HFF-Myc (cell line): Measurements from ENCODE around the gene TXNDC15.
"Not testable (repeated sequence)": the region's sequence is repeated elsewhere in the genome, so short reads cannot be mapped to it uniquely, and the experiment has no call there.

Experiments used
- DNase-seq: peaks from one replicate; pipeline ENCODE4 v3.0.0-alpha.2; 2011; ENCODE audit warnings: low read depth; ENCODE audit errors: extremely low read depth
- H3K4me3 ChIP-seq: replicated peaks from 2 replicates; pipeline ENCODE4 v1.5.1; 2011; ENCODE audit warnings: low read depth, mild to moderate bottlenecking, control low read depth, low read length
- CTCF ChIP-seq: IDR thresholded peaks from 2 replicates; pipeline ENCODE4 v1.5.1; 2012; ENCODE audit warnings: mild to moderate bottlenecking, low read depth, low read length, control low read depth; ENCODE audit errors: missing control alignments

Gene TXNDC15

GRCh38 chr5:134902071-134902801 is 28.1 kb downstream of the TXNDC15 start:
- no peak overlapping the region for H3K4me3 ChIP-seq
- TF ChIP-seq CTCF, result no peak
- DNase-seq, result no peak

- H3K4me3 ChIP-seq, result peak within 1 kb of the TSS; percentile 79
- peak; percentile 60 for DNase-seq
- peak; percentile 82 for TF ChIP-seq CTCF
Measured at GRCh38 chr5:134904610-134905245, 30.6 kb downstream of the TXNDC15 start, which contains the start of gene PCBD2. PCBD2 (plus strand) TSS chr5:134905131; CDS start chr5:134905140, 9 bp downstream.

GRCh38 chr5:134905246-134905996 is 31.2 kb downstream of the TXNDC15 start:
- peak; percentile 57 for DNase-seq
- H3K4me3 ChIP-seq, result peak overlapping the region; percentile 79
- TF ChIP-seq CTCF, result peak; percentile 44

GRCh38 chr5:134906811-134907210 is 32.6 kb downstream of the TXNDC15 start:
- no peak for TF ChIP-seq CTCF
- no peak overlapping the region for H3K4me3 ChIP-seq

GRCh38 chr5:134910752-134911151 is 36.6 kb downstream of the TXNDC15 start:
- DNase-seq, H3K4me3 ChIP-seq: not testable (repeated sequence)

More at GRCh38 chr5:134906811-134907210, 32.6 kb downstream of the TXNDC15 start:
- DNase-seq, result no peak

- no peak for TF ChIP-seq CTCF
- peak; percentile 56 for DNase-seq
- no peak overlapping the region for H3K4me3 ChIP-seq
Measured at GRCh38 chr5:134911285-134912206, 37.4 kb downstream of the TXNDC15 start.
